GM19467 (cell line): ENCODE measurements around the gene RPL37A.
"Not testable (repeated sequence)": the region's sequence is repeated elsewhere in the genome, so short reads cannot be mapped to it uniquely, and the experiment has no call there.

ENCODE experiments used
- ATAC-seq: cut with Tn5 transposase; IDR thresholded peaks from one replicate; pipeline ENCODE4 v1.9.1; 2021; ENCODE audit warnings: mild to moderate bottlenecking, moderate library complexity; ENCODE audit not compliant: unreplicated experiment

RPL37A gene

DNA sequence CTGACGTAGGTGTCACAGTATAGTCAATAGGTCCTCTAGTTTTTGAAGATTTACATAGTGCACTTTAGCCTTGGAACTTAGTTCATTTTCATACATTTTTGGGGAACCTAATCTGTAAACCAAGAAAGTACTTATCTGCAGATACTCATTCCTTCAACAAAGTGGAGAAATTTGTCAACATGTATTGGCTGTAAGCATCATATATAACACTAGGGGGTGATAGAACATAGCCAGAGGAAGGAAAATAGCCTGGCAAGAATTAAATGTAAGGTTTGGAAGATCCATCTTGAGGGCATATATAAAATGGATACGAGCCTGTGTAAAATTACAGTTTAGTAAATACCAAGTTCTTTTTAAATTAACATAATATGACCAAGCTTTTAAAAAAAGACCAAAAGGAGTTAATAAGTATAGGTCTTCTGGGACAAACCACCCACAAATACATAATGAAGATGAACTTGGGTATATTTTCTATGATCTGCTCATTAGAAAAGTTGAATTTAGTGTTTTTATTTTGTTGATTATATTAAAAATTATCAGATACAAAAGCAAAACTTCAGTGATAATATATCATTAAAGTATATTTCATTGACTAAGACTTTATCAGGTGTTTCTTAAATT is 18.2 kb downstream of the RPL37A start:
- ATAC-seq, result no peak

- no peak for ATAC-seq
Observed at GRCh38 chr2:216517447-216518225, 19.0 kb downstream of the RPL37A start.

DNA sequence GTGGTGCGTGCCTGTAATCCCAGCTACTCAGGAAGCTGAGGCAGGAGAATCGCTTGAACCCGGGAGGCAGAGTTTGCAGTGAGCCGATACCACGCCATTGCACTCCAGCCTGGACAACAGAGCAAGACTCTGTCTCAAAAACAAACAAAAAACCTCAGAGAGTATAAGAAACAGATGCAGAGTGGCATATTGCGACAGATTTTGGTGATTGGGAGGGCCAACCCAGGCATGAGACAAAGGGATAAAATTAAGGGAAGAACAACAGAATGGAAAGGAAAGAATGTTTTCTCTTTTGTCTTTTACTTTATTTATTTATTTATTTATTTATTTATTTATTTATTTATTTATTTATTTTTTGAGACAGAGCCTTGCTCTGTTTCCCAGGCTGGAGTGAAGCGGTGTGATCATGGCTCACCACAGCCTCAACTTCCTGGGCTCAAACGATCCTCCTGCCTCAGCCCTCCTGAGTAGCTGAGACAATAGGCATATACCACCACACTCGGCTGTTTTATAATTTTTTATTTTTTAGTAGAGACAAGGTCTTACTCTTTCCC is 20.0 kb downstream of the RPL37A start:
- not testable (repeated sequence) for ATAC-seq

- ATAC-seq, result no peak
Observed at GRCh38 chr2:216519154-216519762, 20.6 kb downstream of the RPL37A start.

GRCh38 chr2:216520112-216520511 is 21.5 kb downstream of the RPL37A start:
- ATAC-seq, result no peak

DNA sequence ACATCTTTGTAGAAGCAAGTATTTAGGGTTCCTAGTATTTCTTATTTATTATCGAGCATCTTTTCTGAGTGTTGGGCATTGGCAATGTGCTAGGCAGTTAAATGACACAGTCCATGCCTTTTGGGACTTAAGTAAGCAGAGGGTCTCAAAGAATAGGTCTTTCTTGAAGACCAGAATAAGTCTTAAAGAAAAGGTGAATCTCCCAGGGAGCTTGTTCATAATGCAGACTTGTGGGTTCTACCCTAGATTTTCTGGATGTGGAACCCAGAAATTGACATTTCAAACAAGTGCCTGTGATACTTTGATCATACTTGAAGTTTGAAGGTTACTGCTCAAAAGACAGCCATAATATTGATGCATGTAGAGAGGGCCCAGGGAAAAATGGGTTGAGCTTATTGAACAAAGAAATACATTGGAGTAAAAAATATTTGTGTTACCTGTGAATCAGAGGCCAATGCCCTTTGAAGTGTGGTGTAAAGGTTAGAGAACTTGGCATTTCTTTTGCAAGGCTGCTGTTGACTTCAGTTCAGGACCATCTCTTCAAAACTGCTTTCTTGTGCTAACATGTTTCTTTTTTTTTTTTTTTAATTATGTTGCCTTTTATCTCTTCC is 24.4 kb downstream of the RPL37A start:
- no peak for ATAC-seq

- ATAC-seq, result no peak
Observed at GRCh38 chr2:216525972-216526371, 27.3 kb downstream of the RPL37A start.

- ATAC-seq, result no peak
Observed at GRCh38 chr2:216526939-216527338, 28.3 kb downstream of the RPL37A start.

- ATAC-seq, result no peak
Observed at GRCh38 chr2:216527600-216527999, 29.0 kb downstream of the RPL37A start.

GRCh38 chr2:216532562-216532961 is 33.9 kb downstream of the RPL37A start:
- ATAC-seq, result no peak

GRCh38 chr2:216533609-216534008 is 35.0 kb downstream of the RPL37A start:
- no peak for ATAC-seq

DNA sequence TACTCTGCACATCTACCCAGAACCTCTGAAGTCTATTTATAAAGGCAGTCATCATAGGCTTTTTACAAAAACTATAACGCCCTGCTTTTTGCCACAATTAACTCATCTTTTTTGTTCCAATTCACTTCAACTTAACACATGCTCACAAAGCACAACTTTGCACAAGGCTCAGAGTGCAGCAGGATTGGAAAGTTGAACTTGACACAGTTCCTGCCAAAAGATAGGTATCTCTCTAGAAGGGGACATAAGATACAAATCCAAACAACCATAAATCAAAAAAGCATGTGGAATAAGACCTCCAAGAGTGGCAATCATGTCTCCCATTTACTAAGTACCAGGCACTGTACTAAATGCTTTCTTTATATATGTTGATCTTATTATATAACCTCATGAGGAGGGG is 36.2 kb downstream of the RPL37A start:
- no peak for ATAC-seq

- no peak for ATAC-seq
Observed at GRCh38 chr2:216535454-216535995, 36.9 kb downstream of the RPL37A start.

- ATAC-seq, result no peak
Observed at GRCh38 chr2:216536734-216537210, 38.1 kb downstream of the RPL37A start.

DNA sequence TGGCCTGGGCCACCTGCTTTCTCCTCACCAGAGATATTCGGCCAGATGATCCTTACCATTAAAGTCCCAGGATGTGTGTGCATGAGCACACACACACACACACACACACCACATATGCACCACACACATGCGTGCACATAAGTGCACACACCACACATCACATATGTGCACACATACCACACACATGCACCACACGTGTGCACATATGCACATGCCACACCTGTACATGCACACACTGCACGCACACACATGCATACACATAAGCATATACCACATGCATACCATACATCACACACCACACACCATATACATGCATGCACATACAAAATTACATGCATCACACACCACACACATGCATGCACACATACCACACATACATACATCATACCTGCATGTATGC is 38.7 kb downstream of the RPL37A start:
- ATAC-seq, result no peak

DNA sequence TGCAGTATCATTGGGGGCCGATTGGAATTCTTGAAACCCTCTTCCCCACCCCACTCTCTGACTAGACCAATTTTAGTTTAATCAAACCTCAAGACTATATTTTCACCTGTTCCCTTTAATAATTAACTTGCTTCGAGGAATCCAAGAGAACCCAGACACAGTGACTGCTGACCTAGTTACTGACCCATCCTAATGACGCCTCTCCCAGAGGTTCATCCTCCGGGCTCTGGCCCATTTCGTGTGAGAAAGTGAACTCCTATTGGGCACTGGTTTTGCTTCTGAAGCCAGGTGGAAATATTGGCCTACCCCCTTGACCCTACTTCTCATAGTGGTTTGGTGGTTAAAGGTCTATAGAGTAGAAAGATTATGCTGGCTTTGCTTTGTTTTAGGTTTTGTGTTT is 39.9 kb downstream of the RPL37A start:
- no peak for ATAC-seq

GRCh38 chr2:216539120-216539519 is 40.5 kb downstream of the RPL37A start:
- no peak for ATAC-seq

GRCh38 chr2:216539791-216540241 is 41.2 kb downstream of the RPL37A start:
- no peak for ATAC-seq

- no peak for ATAC-seq
Observed at GRCh38 chr2:216540920-216541319, 42.3 kb downstream of the RPL37A start.

GRCh38 chr2:216541505-216541904 is 42.9 kb downstream of the RPL37A start:
- no peak for ATAC-seq

DNA sequence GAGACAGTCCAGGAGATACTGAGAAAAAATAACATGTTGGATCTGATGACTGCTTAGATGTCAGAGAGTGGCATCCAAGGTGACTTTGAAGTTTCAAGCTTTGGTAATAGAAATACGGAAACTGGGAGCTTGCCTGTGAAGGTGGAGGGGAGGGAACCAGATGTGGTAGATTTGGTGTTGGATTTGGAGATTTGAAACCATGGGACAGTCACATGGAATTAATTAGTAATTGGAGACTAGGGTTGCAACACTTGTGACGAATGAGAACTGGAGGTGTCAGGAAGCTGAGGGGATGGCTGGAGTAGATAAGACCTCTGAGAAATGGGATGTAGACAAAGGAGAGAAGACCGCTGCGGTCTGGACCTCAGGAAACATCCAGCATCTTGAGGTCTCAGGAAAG is 46.7 kb downstream of the RPL37A start:
- no peak for ATAC-seq
